GM12874 (cell line): ENCODE results near the gene ARHGAP26.

Experiments
- CTCF ChIP-seq: IDR thresholded peaks from 2 replicates; pipeline ENCODE4 v1.5.1; 2011; ENCODE audit warnings: low read depth, mild to moderate bottlenecking, control low read depth, low read length, moderate library complexity; ENCODE audit not compliant: insufficient read depth

ARHGAP26 gene

GRCh38 chr5:143265995-143266394 lies 495.8 kb downstream of the ARHGAP26 start:
- TF ChIP-seq CTCF, result no peak

GRCh38 chr5:143267186-143267585 lies 497.0 kb downstream of the ARHGAP26 start:
- TF ChIP-seq CTCF, result no peak

- TF ChIP-seq CTCF, result no peak
Measured at GRCh38 chr5:143268388-143268787, 498.2 kb downstream of the ARHGAP26 start.

GRCh38 chr5:143271431-143271830 lies 501.3 kb downstream of the ARHGAP26 start:
- TF ChIP-seq CTCF, result no peak

GRCh38 chr5:143274952-143275351 lies 504.8 kb downstream of the ARHGAP26 start:
- TF ChIP-seq CTCF, result no peak

- no peak for TF ChIP-seq CTCF
Measured at GRCh38 chr5:143275512-143276363, 505.6 kb downstream of the ARHGAP26 start.

GRCh38 chr5:143277536-143277935 lies 507.4 kb downstream of the ARHGAP26 start:
- no peak for TF ChIP-seq CTCF
